IPS-NIHi11 (cell line): ENCODE results near the gene NR2E3.

Experiments used
- DNase-seq: peaks from one replicate; pipeline ENCODE4 v3.0.0; 2012; ENCODE audit warnings: mixed read lengths, low spot score

Gene NR2E3

DNA sequence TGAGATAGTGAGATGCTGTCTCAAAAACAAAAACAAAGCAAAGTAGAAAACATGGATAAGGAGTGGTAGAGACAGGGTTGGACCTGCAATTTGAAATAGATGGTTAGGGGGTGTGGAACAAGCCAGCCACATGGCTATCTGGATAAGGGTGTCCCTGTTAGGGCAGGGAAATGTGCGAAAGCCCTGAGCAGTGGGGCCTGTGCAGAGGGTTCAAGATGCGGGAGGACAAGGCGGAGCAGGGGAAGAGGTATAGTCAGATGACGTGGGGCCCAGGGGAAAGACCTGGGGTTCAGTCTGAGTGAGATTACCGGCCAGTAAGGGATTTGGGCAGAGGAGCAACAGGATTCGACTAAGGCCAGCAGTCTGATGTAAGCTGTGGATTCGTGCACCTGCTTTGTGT, 18.4 kb upstream of the NR2E3 start:
- DNase-seq: no peak

DNA sequence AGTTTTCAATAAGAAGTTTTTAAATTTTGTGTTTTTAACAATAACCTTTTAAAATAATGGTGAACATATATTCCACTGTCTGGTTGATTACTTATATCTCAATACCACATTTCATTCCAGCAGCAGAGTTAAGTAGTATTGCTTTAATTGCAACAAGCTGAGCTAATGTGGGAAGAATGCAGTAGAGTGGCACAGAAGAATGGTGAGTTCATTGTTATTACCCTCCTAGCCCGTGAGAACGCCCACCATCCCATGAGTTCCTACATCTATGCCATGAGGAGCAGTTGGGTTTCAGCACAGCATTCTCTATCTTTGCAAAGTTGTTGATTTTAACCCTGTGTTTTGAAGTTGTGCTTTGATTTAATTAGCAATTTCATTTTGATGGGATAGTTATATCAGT, 17.8 kb upstream of the NR2E3 start:
- peak; percentile 54 for DNase-seq

- DNase-seq: no peak
Observed at GRCh38 chr15:71798641-71799040, 11.7 kb upstream of the NR2E3 start.

DNA sequence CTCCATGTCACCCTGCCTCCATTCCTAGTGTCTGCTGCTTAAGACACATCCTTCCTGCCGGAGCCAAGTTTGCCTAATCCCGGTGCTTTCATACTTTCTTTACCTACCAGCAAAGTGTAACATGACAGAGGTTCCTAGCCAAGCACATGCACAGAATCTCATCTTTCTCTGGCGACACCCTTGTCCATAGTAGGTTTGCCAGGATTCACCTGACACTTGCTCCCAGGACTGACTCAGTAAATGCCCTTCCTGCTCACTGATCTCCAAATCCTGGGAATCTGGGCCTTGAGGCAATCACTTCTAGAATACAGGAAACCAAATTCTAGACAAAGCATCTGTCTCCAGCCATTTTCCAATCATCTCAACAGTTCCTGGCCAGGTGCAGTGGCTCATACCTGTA, 10.2 kb upstream of the NR2E3 start:
- DNase-seq: no peak

GRCh38 chr15:71800835-71801745, 9.3 kb upstream of the NR2E3 start:
- peak; percentile 66 for DNase-seq

GRCh38 chr15:71801935-71802655, 8.3 kb upstream of the NR2E3 start:
- no peak for DNase-seq

DNA sequence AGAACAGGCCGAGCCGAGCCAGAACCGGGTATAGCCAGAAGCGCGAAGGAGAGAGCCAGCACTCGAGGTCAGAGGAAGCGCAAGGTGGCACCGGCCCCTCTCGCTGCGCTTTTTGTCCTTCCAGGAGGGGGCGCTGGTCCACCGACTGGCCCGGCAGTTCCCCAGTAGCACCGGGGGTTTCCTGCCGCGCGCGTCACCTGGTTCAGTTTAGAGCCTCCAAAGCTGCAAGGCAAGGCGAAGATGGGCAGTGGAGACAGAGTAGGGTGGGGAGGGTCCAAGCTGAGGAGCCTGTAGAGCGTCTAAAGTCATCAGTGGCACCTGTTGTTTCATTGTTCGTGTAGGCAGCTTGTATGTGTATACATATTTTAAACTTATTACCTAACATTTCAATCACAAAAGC, 7.6 kb upstream of the NR2E3 start:
- peak; percentile 62 for DNase-seq

DNA sequence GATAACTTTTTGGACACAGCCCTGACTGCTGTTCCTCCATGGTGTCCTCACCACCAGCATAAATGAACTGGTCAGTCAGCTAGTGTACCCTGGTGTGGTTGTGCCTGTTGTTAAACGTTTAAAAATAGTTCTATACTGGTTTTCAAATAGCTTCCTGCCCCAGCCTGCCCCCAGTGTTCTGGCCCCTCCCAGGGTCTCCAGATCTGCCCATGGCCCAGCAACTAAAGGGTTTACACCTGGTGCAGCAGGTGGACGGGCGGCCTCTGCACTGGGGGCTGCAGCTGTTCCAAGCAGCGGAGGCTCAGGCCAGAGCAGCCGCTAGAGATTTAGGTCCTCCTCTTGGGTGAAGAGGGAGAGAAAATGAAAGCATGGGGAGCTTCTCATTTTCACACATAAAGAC, 6.1 kb upstream of the NR2E3 start:
- DNase-seq: no peak

- no peak for DNase-seq
Observed at GRCh38 chr15:71804695-71805470, 5.5 kb upstream of the NR2E3 start.

- DNase-seq: no peak
Observed at GRCh38 chr15:71806452-71806931, 3.9 kb upstream of the NR2E3 start.

DNA sequence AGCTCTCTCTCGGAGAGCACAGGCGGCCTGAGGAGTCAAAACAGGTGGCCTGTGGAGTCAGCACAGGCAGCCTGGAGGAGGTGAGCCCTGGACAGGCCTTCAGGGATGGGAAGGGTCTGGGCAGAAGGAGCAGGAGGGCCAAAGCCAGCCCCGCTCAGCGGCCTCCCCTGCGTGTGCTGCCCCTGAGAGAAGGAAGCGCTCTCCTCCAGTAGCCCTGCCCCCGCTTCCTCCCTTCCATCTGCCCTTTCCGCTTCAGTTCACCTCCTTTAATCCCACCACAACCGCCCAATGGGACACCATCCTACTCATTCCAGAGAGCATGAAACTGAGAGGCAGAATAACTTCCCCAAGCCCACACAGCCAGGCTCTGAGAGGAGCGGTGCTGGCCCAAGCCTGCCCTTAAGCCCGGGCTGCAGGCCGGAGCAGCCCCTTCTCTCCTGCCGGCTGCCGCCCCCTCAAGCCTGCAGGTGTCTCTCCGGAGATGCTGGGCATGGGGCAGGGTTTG, 3.2 kb upstream of the NR2E3 start:
- peak; percentile 50 for DNase-seq

- DNase-seq: no peak
Observed at GRCh38 chr15:71807691-71808091, 2.7 kb upstream of the NR2E3 start.

- no peak for DNase-seq
Observed at GRCh38 chr15:71808311-71809020, 1.9 kb upstream of the NR2E3 start.

- no peak for DNase-seq
Observed at GRCh38 chr15:71809346-71809745, 1.0 kb upstream of the NR2E3 start.

GRCh38 chr15:71811036-71811736, 832 bp downstream of the NR2E3 start:
- no peak for DNase-seq

GRCh38 chr15:71811752-71812735, 1.7 kb downstream of the NR2E3 start:
- DNase-seq: no peak

GRCh38 chr15:71812966-71813722, 2.8 kb downstream of the NR2E3 start:
- DNase-seq: no peak

DNA sequence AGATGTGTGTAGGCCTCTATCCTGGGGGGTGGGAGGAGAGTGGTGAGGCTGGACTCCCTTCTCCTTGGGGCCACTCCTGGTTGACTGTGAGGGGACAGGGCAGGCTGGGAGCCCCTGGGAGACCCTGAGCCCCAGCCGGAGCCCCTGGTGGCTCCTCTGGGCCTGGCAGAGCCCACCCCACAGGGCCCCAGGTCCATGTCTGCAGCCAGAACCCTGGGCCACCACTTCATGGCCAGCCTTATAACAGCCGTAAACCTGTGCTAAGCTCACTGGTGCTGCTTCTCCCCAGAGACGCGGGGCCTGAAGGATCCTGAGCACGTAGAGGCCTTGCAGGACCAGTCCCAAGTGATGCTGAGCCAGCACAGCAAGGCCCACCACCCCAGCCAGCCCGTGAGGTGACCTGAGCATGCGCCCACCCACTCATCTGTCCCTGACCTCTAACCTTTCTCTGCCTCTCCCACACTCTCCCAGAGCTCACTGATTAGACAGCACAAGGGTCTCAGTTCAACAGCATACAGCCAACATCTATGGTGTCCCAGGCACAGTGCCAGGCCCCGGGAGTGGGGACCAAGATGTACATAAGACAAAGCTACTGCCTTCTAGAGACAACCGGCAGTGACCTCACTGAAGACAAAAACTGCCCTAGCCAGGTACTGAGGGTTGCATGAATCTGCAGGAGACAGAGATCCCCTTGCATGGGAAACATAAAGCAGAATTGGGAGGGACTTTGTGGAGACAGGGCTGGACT, 3.5 kb downstream of the NR2E3 start:
- no peak for DNase-seq
